ENCODE measurements around the gene CD79B. TPM values are rescaled to one million over a fixed set of nuclear protein-coding genes. Genes with fewer than 3 reads are reported as not detected.

CD79B gene
- total and polyA plus RNA-seq, 2 of the 8 experiments (the other 6 are each of a cell fraction or from before 2014, with no cell fraction given): 1.5 to 3.9 TPM

- TF ChIP-seq ATF2 (IDR thresholded peaks at IDR 0.05; ENCODE audit: low read length) (no peak), TAF7 (optimal IDR thresholded peaks at IDR 0.05; ENCODE audit: borderline replicate concordance, low read depth, low read length) (no peak), EGR1 (IDR thresholded peaks at IDR 0.05; ENCODE audit: borderline replicate concordance, low read depth, low read length) (no peak), SRF (IDR thresholded peaks at IDR 0.05; ENCODE audit: low read depth, low read length) (no peak), POLR2A (IDR thresholded peaks at IDR 0.05; ENCODE audit: control extremely low read depth in 1 of 2, low read depth in 2 of 2, low read length in 2 of 2) (no peak), KDM4A (IDR thresholded peaks at IDR 0.05; ENCODE audit: low read depth, low read length, severe bottlenecking) (no peak), CEBPB (IDR thresholded peaks at IDR 0.05; ENCODE audit: low read depth, low read length) (no peak), TCF12 (IDR thresholded peaks at IDR 0.05; ENCODE audit: low read depth, low read length) (no peak), EP300 (IDR thresholded peaks at IDR 0.05; ENCODE audit: borderline replicate concordance in 1 of 2, low read depth in 2 of 2, low read length in 2 of 2) (no peak)
Measured at GRCh38 chr17:63934183-63935112, 2.3 kb upstream of the CD79B start (continued).
